Parathyroid adenoma (tissue), 2 donors: ENCODE data around the gene GUCA2B.

Source experiments
- H2AFZ ChIP-seq: fragments of 300-600 bp; sonication (generic); one replicate; pipeline ENCODE4 v1.7.0; 2017; ENCODE audit warnings: antibody characterized with exemption, mild to moderate bottlenecking
- H3K27ac ChIP-seq: fragments of 300-600 bp; sonication (generic); one replicate; pipeline ENCODE4 v1.7.0; 2017
- H3K27me3 ChIP-seq: fragments of 300-600 bp; sonication (generic); one replicate; pipeline ENCODE4 v1.7.0; 2017; ENCODE audit warnings: low read length; ENCODE audit not compliant: control insufficient read depth, insufficient read depth
- H3K36me3 ChIP-seq: fragments of 300-600 bp; sonication (generic); one replicate; pipeline ENCODE4 v1.7.0; 2017; ENCODE audit warnings: low read length; ENCODE audit not compliant: control insufficient read depth, insufficient read depth
- H3K4me1 ChIP-seq: fragments of 300-600 bp; sonication (generic); one replicate; pipeline ENCODE4 v1.7.0; 2017; ENCODE audit warnings: control low read depth
- H3K4me2 ChIP-seq: fragments of 300-600 bp; sonication (generic); one replicate; pipeline ENCODE4 v1.7.0; 2017; ENCODE audit warnings: low read length
- H3K4me3 ChIP-seq: fragments of 300-600 bp; sonication (generic); one replicate; pipeline ENCODE4 v1.7.0; 2017; ENCODE audit warnings: low read depth, low read length
- H3K79me2 ChIP-seq: fragments of 300-600 bp; sonication (generic); one replicate; pipeline ENCODE4 v1.7.0; 2017; ENCODE audit warnings: control low read depth
- H3K9ac ChIP-seq: fragments of 300-600 bp; sonication (generic); one replicate; pipeline ENCODE4 v1.7.0; 2017; ENCODE audit warnings: mild to moderate bottlenecking
- H3K9me3 ChIP-seq: fragments of 300-600 bp; sonication (generic); one replicate; pipeline ENCODE4 v1.7.0; 2017; ENCODE audit warnings: low read length; ENCODE audit not compliant: control insufficient read depth
- TF ChIP-seq, protein P1 (sequence below): fragments of 300-600 bp; sonication (generic); IDR thresholded peaks from one replicate; pipeline ENCODE4 v1.7.0; 2017; ENCODE audit warnings: antibody characterized with exemption, mild to moderate bottlenecking
- donor health status: primary hyperparathyroidism.

The GUCA2B gene

DNA sequence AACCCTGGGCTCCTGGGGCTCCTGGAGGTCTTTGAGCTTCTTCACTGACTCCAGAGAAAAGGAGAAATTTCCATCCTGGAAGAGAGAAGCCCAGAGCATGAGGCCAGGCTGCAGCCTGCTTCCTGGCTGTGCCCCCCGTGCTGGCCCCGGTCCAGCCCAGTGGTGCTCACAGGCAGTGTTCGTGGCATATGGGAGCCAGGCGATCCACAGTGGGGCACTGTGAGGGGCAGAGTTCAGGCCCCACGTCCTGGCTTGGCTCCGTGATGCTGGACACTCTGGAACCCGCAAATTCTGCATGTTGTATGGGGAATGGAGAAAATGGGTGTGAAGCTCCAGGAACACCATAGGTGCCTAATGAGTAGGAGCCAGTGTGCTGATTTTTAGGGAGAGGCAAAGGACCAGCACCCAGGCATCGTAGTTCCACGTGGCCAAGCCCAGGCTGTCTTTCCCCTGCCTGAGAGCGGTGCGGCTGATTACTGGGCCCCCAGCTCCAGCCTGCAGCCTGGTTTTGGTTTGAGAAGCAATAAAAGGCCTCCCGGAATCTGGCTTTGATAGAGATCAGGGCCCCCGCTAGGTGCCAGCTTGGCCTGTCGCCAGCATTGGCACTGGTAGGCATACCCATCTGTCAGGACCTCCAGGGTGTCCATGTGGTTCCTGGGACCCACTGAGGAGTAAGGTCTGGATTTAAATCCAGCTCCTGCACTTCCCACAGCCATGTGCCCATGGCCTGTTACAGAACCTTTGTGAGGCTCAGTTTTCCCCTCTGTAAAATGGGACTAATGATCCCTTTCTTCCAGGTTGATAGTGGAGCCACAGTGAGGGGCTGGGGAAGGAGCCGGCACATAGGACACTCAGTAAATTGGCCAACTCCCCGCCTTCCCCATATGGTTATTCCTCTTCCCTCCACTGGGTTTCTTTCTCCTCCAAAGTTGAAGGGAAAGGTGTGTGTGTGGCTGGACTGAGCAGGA lies 10.6 kb downstream of the GUCA2B start:
- Histone ChIP-seq H3K4me3 (no peak overlapping the region), H3K9ac (no peak overlapping the region)

GRCh38 chr1:42164551-42165420 lies 11.6 kb downstream of the GUCA2B start, which contains the start of gene GUCA2A:
TSS of gene GUCA2A (minus strand) at chr1:42164745. CDS start at chr1:42164712, 33 bp downstream.
- Histone ChIP-seq H2AFZ (no peak within 1 kb of the TSS), H3K36me3 (no peaks in the 10 kb centered on the region), H3K4me1 (no peaks in the 10 kb centered on the region), H3K9ac (no peak within 1 kb of the TSS), H3K9me3 (no peaks in the 10 kb centered on the region), H3K4me2 (no peak within 1 kb of the TSS), H3K79me2 (no peaks in the 10 kb centered on the region), H3K27ac (no peak within 1 kb of the TSS), H3K27me3 (no peaks in the 10 kb centered on the region), H3K4me3 (no peak within 1 kb of the TSS)
- TF ChIP-seq, protein P1, sequence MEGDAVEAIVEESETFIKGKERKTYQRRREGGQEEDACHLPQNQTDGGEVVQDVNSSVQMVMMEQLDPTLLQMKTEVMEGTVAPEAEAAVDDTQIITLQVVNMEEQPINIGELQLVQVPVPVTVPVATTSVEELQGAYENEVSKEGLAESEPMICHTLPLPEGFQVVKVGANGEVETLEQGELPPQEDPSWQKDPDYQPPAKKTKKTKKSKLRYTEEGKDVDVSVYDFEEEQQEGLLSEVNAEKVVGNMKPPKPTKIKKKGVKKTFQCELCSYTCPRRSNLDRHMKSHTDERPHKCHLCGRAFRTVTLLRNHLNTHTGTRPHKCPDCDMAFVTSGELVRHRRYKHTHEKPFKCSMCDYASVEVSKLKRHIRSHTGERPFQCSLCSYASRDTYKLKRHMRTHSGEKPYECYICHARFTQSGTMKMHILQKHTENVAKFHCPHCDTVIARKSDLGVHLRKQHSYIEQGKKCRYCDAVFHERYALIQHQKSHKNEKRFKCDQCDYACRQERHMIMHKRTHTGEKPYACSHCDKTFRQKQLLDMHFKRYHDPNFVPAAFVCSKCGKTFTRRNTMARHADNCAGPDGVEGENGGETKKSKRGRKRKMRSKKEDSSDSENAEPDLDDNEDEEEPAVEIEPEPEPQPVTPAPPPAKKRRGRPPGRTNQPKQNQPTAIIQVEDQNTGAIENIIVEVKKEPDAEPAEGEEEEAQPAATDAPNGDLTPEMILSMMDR, result no peak

More for the DNA sequence above, 10.6 kb downstream of the GUCA2B start:
- Histone ChIP-seq H3K27me3 (no peaks in the 10 kb centered on the region), H3K27ac (no peak overlapping the region), H3K79me2 (no peaks in the 10 kb centered on the region), H3K4me1 (no peaks in the 10 kb centered on the region), H3K4me2 (no peak overlapping the region), H3K36me3 (no peaks in the 10 kb centered on the region), H3K9me3 (no peaks in the 10 kb centered on the region), H2AFZ (no peak overlapping the region)
- TF ChIP-seq, protein P1, result no peak

- no peaks in the 10 kb centered on the region for H3K36me3 ChIP-seq
- no peak overlapping the region for H3K9ac ChIP-seq
- H3K27ac ChIP-seq, result no peak overlapping the region
- H2AFZ ChIP-seq, result no peak overlapping the region
- TF ChIP-seq, protein P1, result no peak
- no peaks in the 10 kb centered on the region for H3K4me1 ChIP-seq
- H3K4me2 ChIP-seq, result no peak overlapping the region
- H3K4me3 ChIP-seq, result no peak overlapping the region
- H3K9me3 ChIP-seq, result no peaks in the 10 kb centered on the region
- H3K79me2 ChIP-seq, result no peaks in the 10 kb centered on the region
- H3K27me3 ChIP-seq, result no peaks in the 10 kb centered on the region
Measured at GRCh38 chr1:42165511-42166210, 12.5 kb downstream of the GUCA2B start.

DNA sequence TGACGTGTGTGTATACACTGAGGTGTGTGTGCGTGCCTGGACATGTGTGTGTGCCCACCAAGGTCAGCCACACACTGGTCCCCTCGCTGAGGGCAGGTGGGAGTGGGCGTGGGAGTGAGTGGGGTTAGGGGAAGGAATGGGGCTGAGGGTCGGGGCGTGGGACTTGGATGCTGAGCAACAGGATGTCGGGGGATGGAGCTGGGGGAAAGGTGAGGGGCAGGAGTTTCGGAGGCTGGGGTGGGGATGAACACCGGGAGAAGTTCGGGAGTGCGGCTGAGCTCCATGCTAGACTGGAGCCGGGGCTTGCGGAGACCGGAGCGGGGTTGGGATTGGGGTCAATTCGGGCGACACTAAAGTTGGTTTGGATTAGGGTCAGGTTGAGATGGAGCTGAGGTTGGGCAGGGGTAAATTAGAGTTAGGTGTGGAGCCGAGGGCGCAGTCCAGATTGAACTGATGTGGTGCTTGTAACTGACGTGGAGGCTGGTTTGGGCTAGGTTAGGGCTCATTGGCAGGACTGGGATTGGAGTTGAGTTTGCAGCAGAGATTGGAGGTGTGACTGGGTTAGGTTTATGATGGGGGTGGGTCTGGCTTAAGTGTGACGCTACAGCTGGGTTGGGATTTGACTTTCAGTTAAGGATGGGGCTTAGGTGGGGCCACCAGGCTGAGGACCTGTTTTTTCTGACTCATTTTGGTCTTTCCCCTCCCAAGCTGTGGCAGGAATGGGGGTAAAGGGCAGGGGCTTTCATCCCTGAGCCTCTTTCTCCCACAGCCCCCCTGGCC lies 14.6 kb downstream of the GUCA2B start:
- TF ChIP-seq, protein P1, result no peak
- Histone ChIP-seq H3K4me2 (no peak overlapping the region), H3K27ac (no peak overlapping the region), H3K9ac (no peak overlapping the region), H2AFZ (no peak overlapping the region), H3K79me2 (no peaks in the 10 kb centered on the region), H3K27me3 (no peaks in the 10 kb centered on the region), H3K9me3 (no peaks in the 10 kb centered on the region), H3K36me3 (no peaks in the 10 kb centered on the region), H3K4me3 (no peak overlapping the region), H3K4me1 (no peaks in the 10 kb centered on the region)
